Psoas muscle (tissue), 8 donors: ENCODE results near the gene CDKN2B-AS1. TPM values are rescaled to one million over a fixed set of nuclear protein-coding genes. Genes with fewer than 3 reads are reported as not detected.

Experiments
- ATAC-seq, 4 donors: fragments of 200-7000 bp; cut with Tn5 transposase; one replicate each; pipeline ENCODE4 v1.9.1; 2020; ENCODE audit warnings: moderate library complexity in 3 of 4, mild to moderate bottlenecking in 2 of 4
- DNase-seq, 2 donors: peaks; one replicate each; pipeline ENCODE4 v3.0.0-alpha.2; 2020
- H3K27ac ChIP-seq: fragments of 200-600 bp; one replicate; pipeline ENCODE4 v1.8.0; 2022
- H3K27me3 ChIP-seq, 3 donors: fragments of 200-600 bp in 1 of 3; one replicate each; pipeline versions ENCODE4 v1.6.1 to v1.8.0; 2013 to 2022; ENCODE audit warnings: low read length in 2 of 3, mild to moderate bottlenecking in 2 of 3, moderate library complexity in 1 of 3; ENCODE audit not compliant: insufficient read depth in 3 of 3
- H3K36me3 ChIP-seq, 2 donors: fragments of 200-600 bp in 1 of 2; one replicate each; pipeline versions ENCODE4 v1.6.1 to v1.8.0; 2013 to 2022; ENCODE audit warnings: low read depth in 1 of 2, mild to moderate bottlenecking in 1 of 2, moderate library complexity in 1 of 2; ENCODE audit not compliant: insufficient read depth in 1 of 2
- H3K4me1 ChIP-seq: fragments of 200-600 bp; one replicate; pipeline ENCODE4 v1.8.0; 2022
- H3K4me3 ChIP-seq: fragments of 200-600 bp; one replicate; pipeline ENCODE4 v1.8.0; 2022; ENCODE audit warnings: mild to moderate bottlenecking
- H3K9me3 ChIP-seq: fragments of 200-600 bp; one replicate; pipeline ENCODE4 v1.8.0; 2022
- WGBS, 3 donors: extraction: QIAGEN DNeasy Blood & Tissue Kit; methylation state at CpG; one replicate each; pipeline versions ENCODE4 v1.1.6 to v1.1.7; 2013; 5-methylcytosine and 5-hydroxymethylcytosine counted together
- intact Hi-C, 2 donors: fragments of 100-400 bp; cut with DNase I; formaldehyde crosslinking; loops; one replicate each; pipeline versions ENCODE4 v1.11.0 to v1.14.2; 2022
- polyA plus RNA-seq, 3 donors: library from polyadenylated mRNA; stranded (reverse); fragments of 200-250 nt; gene quantifications; one replicate each; pipeline ENCODE4 v1.2.3, GENCODE V29; 2013
- total RNA-seq, 4 donors: library from RNA; stranded (reverse); fragmentation: NEBNext Ultra II Directional in 2 of 4; extraction: Animal tissue kit (Norgen Biotek cat#: 25700) in 2 of 4; gene quantifications; one replicate each; pipeline versions ENCODE4 v1.2.1 to v1.2.4, GENCODE V29; 2021 to 2023
- TF ChIP-seq, protein P1 (sequence below): fragments of 200-600 bp; IDR thresholded peaks from one replicate; pipeline ENCODE4 v1.8.0; 2022; ENCODE audit warnings: antibody characterized with exemption
- donor health status: healthy with polysubstance abuse.
- donor health status: DM: no; HTN: no; CAD: no; lungs with moderate emphysema.
- donor health status: Bipolar disorder and iron deficiency.
- donor health status: healthy.
- donor health status: DM: yes; HTN: yes; CAD: no.
- donor health status: DM: no; HTN: no; CAD: no.
- donor health status: DM: no; HTN: no; CAD: no.
- donor health status: DM: yes; HTN: yes; CAD: no.

The CDKN2B-AS1 gene
- total and polyA plus RNA-seq, 7 donors, result 0.40 TPM; not detected in 6

GRCh38 chr9:21997480-21997879 is 2.9 kb downstream of the CDKN2B-AS1 start:
- Histone ChIP-seq H3K9me3 (no peaks in the 10 kb centered on the region), H3K36me3 (no peaks in the 10 kb centered on the region), H3K4me3 (no peak overlapping the region), H3K27me3 (peaks cover under 1 to 7% (median 6%) of the 10 kb centered on the region in 3 donors), H3K4me1 (peaks cover 5% of the 10 kb centered on the region), H3K27ac (no peak overlapping the region)
- intact Hi-C loops, result loop anchor here in 1 of 2 donors (10.0 kb wide), 2 partner anchors 63 to 117 kb away; no protein-coding TSS in a partner anchor
- TF ChIP-seq, protein P1, sequence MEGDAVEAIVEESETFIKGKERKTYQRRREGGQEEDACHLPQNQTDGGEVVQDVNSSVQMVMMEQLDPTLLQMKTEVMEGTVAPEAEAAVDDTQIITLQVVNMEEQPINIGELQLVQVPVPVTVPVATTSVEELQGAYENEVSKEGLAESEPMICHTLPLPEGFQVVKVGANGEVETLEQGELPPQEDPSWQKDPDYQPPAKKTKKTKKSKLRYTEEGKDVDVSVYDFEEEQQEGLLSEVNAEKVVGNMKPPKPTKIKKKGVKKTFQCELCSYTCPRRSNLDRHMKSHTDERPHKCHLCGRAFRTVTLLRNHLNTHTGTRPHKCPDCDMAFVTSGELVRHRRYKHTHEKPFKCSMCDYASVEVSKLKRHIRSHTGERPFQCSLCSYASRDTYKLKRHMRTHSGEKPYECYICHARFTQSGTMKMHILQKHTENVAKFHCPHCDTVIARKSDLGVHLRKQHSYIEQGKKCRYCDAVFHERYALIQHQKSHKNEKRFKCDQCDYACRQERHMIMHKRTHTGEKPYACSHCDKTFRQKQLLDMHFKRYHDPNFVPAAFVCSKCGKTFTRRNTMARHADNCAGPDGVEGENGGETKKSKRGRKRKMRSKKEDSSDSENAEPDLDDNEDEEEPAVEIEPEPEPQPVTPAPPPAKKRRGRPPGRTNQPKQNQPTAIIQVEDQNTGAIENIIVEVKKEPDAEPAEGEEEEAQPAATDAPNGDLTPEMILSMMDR, result no peak
- WGBS, 3 donors, result 79 to 88% (median 80%) methylated on average over 1 of the region's 1 CpG
- no peak for ATAC-seq
- no peak for DNase-seq

- intact Hi-C loops, result loop anchor here in 1 of 2 donors (10.0 kb wide), 2 partner anchors 63 to 117 kb away; no protein-coding TSS in a partner anchor
- 87 to 98% (median 94%) methylated on average over 2 of the region's 2 CpGs for WGBS, 3 donors
- H3K4me3 ChIP-seq, result no peak overlapping the region
- no peaks in the 10 kb centered on the region for H3K36me3 ChIP-seq
- H3K27me3 ChIP-seq, result peaks cover 0 to 7% (median 6%) of the 10 kb centered on the region in 3 donors
- H3K4me1 ChIP-seq, result peaks cover 5% of the 10 kb centered on the region
- H3K9me3 ChIP-seq, result no peaks in the 10 kb centered on the region
- TF ChIP-seq, protein P1, result no peak
- no peak for DNase-seq
- H3K27ac ChIP-seq, result no peak overlapping the region
- no peak for ATAC-seq
Observed at GRCh38 chr9:21998026-21998425, 3.4 kb downstream of the CDKN2B-AS1 start.

- Histone ChIP-seq H3K27ac (no peak overlapping the region), H3K4me1 (peaks cover 5% of the 10 kb centered on the region), H3K4me3 (no peak overlapping the region), H3K9me3 (no peaks in the 10 kb centered on the region), H3K36me3 (no peaks in the 10 kb centered on the region), H3K27me3 (peaks cover 0 to 6% (median 2%) of the 10 kb centered on the region in 3 donors)
- ATAC-seq (no peak), DNase-seq (no peak)
- TF ChIP-seq, protein P1, result no peak
- WGBS, 3 donors, result 46 to 72% (median 69%) methylated on average over 1 of the region's 1 CpG
- intact Hi-C loops, result no loop called here
Observed at GRCh38 chr9:22002038-22002437, 7.4 kb downstream of the CDKN2B-AS1 start.

DNA sequence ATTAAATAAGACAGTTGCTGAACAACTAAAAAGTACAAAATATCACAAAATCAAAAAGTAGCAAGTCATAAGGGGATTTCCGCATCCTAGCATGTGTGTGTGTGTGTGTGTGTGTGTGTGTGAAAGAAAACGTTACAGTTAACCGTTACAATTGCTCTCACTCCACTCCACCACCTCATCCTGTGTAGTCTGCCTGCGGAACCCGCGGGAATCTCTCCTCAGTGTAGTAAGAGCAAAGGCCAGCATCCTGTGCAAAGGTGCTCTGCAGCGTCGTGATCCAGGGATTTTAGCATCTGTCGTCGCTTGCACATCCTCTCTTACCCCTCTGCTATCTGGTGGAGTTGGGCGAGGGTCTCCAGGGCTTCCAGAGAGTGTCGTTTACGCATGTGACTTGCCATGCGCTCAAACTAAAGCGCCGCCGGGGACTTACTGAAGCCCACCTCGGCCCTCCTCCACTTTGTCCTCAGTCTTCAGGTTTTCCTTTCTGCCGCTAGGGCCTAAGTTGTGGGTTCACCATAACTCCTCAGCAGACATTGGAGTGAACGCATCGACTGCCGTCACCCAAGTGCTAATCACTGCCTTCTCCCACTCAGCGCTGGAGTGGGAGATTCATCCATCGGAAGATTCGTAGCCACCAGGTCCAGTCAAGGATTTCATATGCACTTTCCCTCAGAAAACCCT is 10.6 kb downstream of the CDKN2B-AS1 start:
- peaks cover 17% of the 10 kb centered on the region for H3K4me1 ChIP-seq
- H3K36me3 ChIP-seq, result no peaks in the 10 kb centered on the region
- no peak for DNase-seq
- TF ChIP-seq, protein P1, result no peak
- intact Hi-C loops, result loop anchor here in 1 of 2 donors (5.0 kb wide), 1 partner anchor 193 kb away; no protein-coding TSS in a partner anchor
- H3K9me3 ChIP-seq, result no peaks in the 10 kb centered on the region
- peaks cover 0 to 6% (median 2%) of the 10 kb centered on the region in 3 donors for H3K27me3 ChIP-seq
- 43 to 61% (median 57%) methylated on average over 25 of the region's 25 CpGs for WGBS, 3 donors
- H3K27ac ChIP-seq, result no peak overlapping the region
- ATAC-seq, result no peak
- H3K4me3 ChIP-seq, result no peak overlapping the region
